HepG2 (cell line): ENCODE measurements around the gene NTMT1. TPM values are rescaled to one million over a fixed set of nuclear protein-coding genes. Genes with fewer than 3 reads are reported as not detected.

Source experiments
- FOXA1 ChIP-seq, 2 experiments: fragments of 450-650 bp in 1 of 2; sonication (generic) in 1 of 2; formaldehyde crosslinking in 1 of 2; IDR thresholded peaks; 2 replicates each; pipeline versions ENCODE4 v1.4.0 to v1.6.1; 2016 to 2020; ENCODE audit warnings: missing genetic modification reagents in 1 of 2
- FOXP1 ChIP-seq, 2 experiments: fragments of 450-650 bp in 1 of 2; IDR thresholded peaks; 2 replicates each; pipeline ENCODE4 v1.6.1; 2017 to 2018; ENCODE audit warnings: antibody characterized with exemption in 1 of 2
- HNF4G ChIP-seq, 2 experiments: sonication (generic) in 1 of 2; formaldehyde crosslinking in 1 of 2; IDR thresholded peaks; 2 replicates each; pipeline versions ENCODE4 v1.4.0 to v1.6.1; 2011 to 2020; ENCODE audit warnings: borderline replicate concordance in 2 of 2, low read depth in 2 of 2, mild to moderate bottlenecking in 2 of 2, low read length in 1 of 2, missing genetic modification reagents in 1 of 2, moderate library complexity in 1 of 2
- KLF9 ChIP-seq: IDR thresholded peaks from 2 replicates; pipeline ENCODE4 v1.6.1; 2016; ENCODE audit warnings: low read depth
- PAXIP1 ChIP-seq: sonication (generic); formaldehyde crosslinking; conservative IDR thresholded peaks from 2 replicates; pipeline ENCODE4 v1.4.0; 2020; ENCODE audit warnings: mild to moderate bottlenecking, missing genetic modification reagents, moderate library complexity
- RORA ChIP-seq: sonication (generic); formaldehyde crosslinking; IDR thresholded peaks from 2 replicates; pipeline ENCODE4 v1.5.0; 2020; ENCODE audit warnings: mild to moderate bottlenecking, missing genetic modification reagents, moderate library complexity
- SIX4 ChIP-seq: sonication (generic); formaldehyde crosslinking; IDR thresholded peaks from 2 replicates; pipeline ENCODE4 v1.4.0; 2020; ENCODE audit warnings: missing genetic modification reagents
- SRSF9 ChIP-seq: fragments of 200-400 bp; formaldehyde crosslinking; IDR thresholded peaks from 2 replicates; pipeline ENCODE4 v1.6.1; 2018; ENCODE audit warnings: borderline replicate concordance, mild to moderate bottlenecking, low read depth, low read length; ENCODE audit not compliant: insufficient read depth, poor library complexity, severe bottlenecking
- SRY ChIP-seq: sonication (generic); formaldehyde crosslinking; IDR thresholded peaks from 2 replicates; pipeline ENCODE4 v1.8.0; 2022; ENCODE audit warnings: mild to moderate bottlenecking, missing genetic modification reagents
- WIZ ChIP-seq: sonication (generic); formaldehyde crosslinking; IDR thresholded peaks from 2 replicates; pipeline ENCODE4 v1.5.1; 2020; ENCODE audit warnings: mild to moderate bottlenecking, missing genetic modification reagents
- XRCC5 ChIP-seq: fragments of 200-400 bp; formaldehyde crosslinking; optimal IDR thresholded peaks from 2 replicates; pipeline ENCODE3; 2017; ENCODE audit warnings: mild to moderate bottlenecking, low read length
- ZNF44 ChIP-seq: sonication (generic); formaldehyde crosslinking; IDR thresholded peaks from 2 replicates; pipeline ENCODE4 v1.5.1; 2020; ENCODE audit warnings: mild to moderate bottlenecking, missing genetic modification reagents
- ZNF563 ChIP-seq: sonication (generic); formaldehyde crosslinking; IDR thresholded peaks from 2 replicates; pipeline ENCODE4 v1.8.0; 2022; ENCODE audit warnings: mild to moderate bottlenecking, moderate library complexity, missing genetic modification reagents
- polyA plus RNA-seq, 8 experiments: library from polyadenylated mRNA; depleted of rRNA in 3 of 8; stranded (reverse) in 7 of 8; unstranded in 1 of 8; fragments of >200 nt; fragmentation: Illumina TruSeq in 4 of 8; extraction: Trizol in 4 of 8; gene quantifications; 2 replicates each; pipeline versions ENCODE4 v1.2.1 to v1.2.3, GENCODE V29; 2011 to 2016; ENCODE audit warnings: low read depth in 4 of 8, missing spikeins in 1 of 8, mixed read lengths in 1 of 8; ENCODE audit not compliant: insufficient read depth in 1 of 8
- total RNA-seq, 5 experiments: library from RNA; depleted of rRNA; stranded (reverse); fragments of >200 nt; fragmentation: Illumina TruSeq; extraction: Trizol; gene quantifications; 2 replicates each; pipeline ENCODE4 v1.2.3, GENCODE V29; 2016; ENCODE audit warnings: low read depth in 1 of 5
- TF ChIP-seq, protein P1 (sequence below): sonication (generic); formaldehyde crosslinking; IDR thresholded peaks from 2 replicates; pipeline ENCODE4 v1.4.0; 2020; ENCODE audit warnings: missing genetic modification reagents
- TF ChIP-seq, protein P2 (sequence below): IDR thresholded peaks from 2 replicates; pipeline ENCODE4 v1.6.1; 2016; ENCODE audit warnings: low read depth
- TF ChIP-seq, protein P3 (sequence below): sonication (generic); formaldehyde crosslinking; IDR thresholded peaks from 2 replicates; pipeline ENCODE4 v1.4.0; 2020; ENCODE audit warnings: missing genetic modification reagents, mild to moderate bottlenecking, borderline replicate concordance
- TF ChIP-seq, protein P4 (sequence below): sonication (generic); formaldehyde crosslinking; IDR thresholded peaks from 2 replicates; pipeline ENCODE4 v1.4.0; 2020; ENCODE audit warnings: missing genetic modification reagents

Gene NTMT1
- total and polyA plus RNA-seq, 2 of the 13 experiments (the other 11 are each of a cell fraction or from before 2014, with no cell fraction given): 49.1 to 53.8 TPM

- TF ChIP-seq PAXIP1: no peak
- TF ChIP-seq, protein P1, sequence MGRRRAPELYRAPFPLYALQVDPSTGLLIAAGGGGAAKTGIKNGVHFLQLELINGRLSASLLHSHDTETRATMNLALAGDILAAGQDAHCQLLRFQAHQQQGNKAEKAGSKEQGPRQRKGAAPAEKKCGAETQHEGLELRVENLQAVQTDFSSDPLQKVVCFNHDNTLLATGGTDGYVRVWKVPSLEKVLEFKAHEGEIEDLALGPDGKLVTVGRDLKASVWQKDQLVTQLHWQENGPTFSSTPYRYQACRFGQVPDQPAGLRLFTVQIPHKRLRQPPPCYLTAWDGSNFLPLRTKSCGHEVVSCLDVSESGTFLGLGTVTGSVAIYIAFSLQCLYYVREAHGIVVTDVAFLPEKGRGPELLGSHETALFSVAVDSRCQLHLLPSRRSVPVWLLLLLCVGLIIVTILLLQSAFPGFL (CRISPR knock-in tag): no peak
- TF ChIP-seq FOXP1 (IDR thresholded peaks at IDR 0.05): no peak
- TF ChIP-seq FOXP1 (CRISPR knock-in tag; IDR thresholded peaks at IDR 0.05): no peak
- TF ChIP-seq HNF4G (IDR thresholded peaks at IDR 0.05; ENCODE audit: borderline replicate concordance, low read depth, low read length): no peak
- TF ChIP-seq HNF4G (CRISPR knock-in tag; IDR thresholded peaks at IDR 0.05; ENCODE audit: borderline replicate concordance, low read depth): no peak
- TF ChIP-seq SIX4 (CRISPR knock-in tag): no peak
- TF ChIP-seq, protein P2, sequence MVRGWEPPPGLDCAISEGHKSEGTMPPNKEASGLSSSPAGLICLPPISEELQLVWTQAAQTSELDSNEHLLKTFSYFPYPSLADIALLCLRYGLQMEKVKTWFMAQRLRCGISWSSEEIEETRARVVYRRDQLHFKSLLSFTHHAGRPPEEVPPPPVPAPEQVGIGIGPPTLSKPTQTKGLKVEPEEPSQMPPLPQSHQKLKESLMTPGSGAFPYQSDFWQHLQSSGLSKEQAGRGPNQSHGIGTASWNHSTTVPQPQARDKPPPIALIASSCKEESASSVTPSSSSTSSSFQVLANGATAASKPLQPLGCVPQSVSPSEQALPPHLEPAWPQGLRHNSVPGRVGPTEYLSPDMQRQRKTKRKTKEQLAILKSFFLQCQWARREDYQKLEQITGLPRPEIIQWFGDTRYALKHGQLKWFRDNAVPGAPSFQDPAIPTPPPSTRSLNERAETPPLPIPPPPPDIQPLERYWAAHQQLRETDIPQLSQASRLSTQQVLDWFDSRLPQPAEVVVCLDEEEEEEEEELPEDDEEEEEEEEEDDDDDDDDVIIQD (CRISPR knock-in tag): no peak
- TF ChIP-seq ZNF44: no peak
- no peak for TF ChIP-seq KLF9
- TF ChIP-seq XRCC5: no peak
- TF ChIP-seq SRSF9: no peak
- TF ChIP-seq FOXA1 (IDR thresholded peaks at IDR 0.05): no peak
- TF ChIP-seq FOXA1 (CRISPR knock-in tag; IDR thresholded peaks at IDR 0.05): no peak
- no peak for TF ChIP-seq WIZ (CRISPR knock-in tag)
- TF ChIP-seq SRY (CRISPR knock-in tag): no peak
- no peak for TF ChIP-seq ZNF563 (CRISPR knock-in tag)
- TF ChIP-seq, protein P3, sequence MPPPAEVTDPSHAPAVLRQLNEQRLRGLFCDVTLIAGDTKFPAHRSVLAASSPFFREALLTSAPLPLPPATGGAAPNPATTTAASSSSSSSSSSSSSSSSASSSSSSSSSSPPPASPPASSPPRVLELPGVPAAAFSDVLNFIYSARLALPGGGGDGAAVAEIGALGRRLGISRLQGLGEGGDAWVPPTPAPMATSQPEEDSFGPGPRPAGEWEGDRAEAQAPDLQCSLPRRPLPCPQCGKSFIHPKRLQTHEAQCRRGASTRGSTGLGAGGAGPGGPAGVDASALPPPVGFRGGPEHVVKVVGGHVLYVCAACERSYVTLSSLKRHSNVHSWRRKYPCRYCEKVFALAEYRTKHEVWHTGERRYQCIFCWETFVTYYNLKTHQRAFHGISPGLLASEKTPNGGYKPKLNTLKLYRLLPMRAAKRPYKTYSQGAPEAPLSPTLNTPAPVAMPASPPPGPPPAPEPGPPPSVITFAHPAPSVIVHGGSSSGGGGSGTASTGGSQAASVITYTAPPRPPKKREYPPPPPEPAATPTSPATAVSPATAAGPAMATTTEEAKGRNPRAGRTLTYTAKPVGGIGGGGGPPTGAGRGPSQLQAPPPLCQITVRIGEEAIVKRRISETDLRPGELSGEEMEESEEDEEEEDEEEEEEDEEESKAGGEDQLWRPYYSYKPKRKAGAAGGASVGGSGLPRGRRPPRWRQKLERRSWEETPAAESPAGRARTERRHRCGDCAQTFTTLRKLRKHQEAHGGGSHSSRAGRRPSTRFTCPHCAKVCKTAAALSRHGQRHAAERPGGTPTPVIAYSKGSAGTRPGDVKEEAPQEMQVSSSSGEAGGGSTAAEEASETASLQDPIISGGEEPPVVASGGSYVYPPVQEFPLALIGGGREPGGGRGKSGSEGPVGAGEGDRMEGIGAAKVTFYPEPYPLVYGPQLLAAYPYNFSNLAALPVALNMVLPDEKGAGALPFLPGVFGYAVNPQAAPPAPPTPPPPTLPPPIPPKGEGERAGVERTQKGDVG: no peak
- no peak for TF ChIP-seq RORA
- TF ChIP-seq, protein P4, sequence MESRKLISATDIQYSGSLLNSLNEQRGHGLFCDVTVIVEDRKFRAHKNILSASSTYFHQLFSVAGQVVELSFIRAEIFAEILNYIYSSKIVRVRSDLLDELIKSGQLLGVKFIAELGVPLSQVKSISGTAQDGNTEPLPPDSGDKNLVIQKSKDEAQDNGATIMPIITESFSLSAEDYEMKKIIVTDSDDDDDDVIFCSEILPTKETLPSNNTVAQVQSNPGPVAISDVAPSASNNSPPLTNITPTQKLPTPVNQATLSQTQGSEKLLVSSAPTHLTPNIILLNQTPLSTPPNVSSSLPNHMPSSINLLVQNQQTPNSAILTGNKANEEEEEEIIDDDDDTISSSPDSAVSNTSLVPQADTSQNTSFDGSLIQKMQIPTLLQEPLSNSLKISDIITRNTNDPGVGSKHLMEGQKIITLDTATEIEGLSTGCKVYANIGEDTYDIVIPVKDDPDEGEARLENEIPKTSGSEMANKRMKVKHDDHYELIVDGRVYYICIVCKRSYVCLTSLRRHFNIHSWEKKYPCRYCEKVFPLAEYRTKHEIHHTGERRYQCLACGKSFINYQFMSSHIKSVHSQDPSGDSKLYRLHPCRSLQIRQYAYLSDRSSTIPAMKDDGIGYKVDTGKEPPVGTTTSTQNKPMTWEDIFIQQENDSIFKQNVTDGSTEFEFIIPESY (CRISPR knock-in tag): no peak
Observed at GRCh38 chr9:129595903-129596540, 29.9 kb upstream of the NTMT1 start (continued).
